Upper lobe of right lung (tissue), 1 donor: ENCODE measurements around the gene RPS19BP1. TPM values are rescaled to one million over a fixed set of nuclear protein-coding genes. Genes with fewer than 3 reads are reported as not detected.

ENCODE experiments used
- ATAC-seq: fragments of 200-7000 bp; cut with Tn5 transposase; one replicate; pipeline ENCODE4 v1.9.1; 2020; ENCODE audit warnings: mild to moderate bottlenecking, moderate library complexity
- DNase-seq: peaks from one replicate; pipeline ENCODE4 v3.0.0-alpha.2; 2020
- H3K27ac ChIP-seq: fragments of 200-600 bp; one replicate; pipeline ENCODE4 v1.8.0; 2022
- H3K27me3 ChIP-seq: fragments of 200-600 bp; one replicate; pipeline ENCODE4 v1.8.0; 2022; ENCODE audit warnings: mild to moderate bottlenecking
- H3K36me3 ChIP-seq: fragments of 200-600 bp; one replicate; pipeline ENCODE4 v1.8.0; 2022
- H3K4me1 ChIP-seq: fragments of 200-600 bp; one replicate; pipeline ENCODE4 v1.8.0; 2022
- H3K4me3 ChIP-seq: fragments of 200-600 bp; one replicate; pipeline ENCODE4 v1.8.0; 2022; ENCODE audit warnings: mild to moderate bottlenecking
- H3K9me3 ChIP-seq: fragments of 200-600 bp; one replicate; pipeline ENCODE4 v1.8.0; 2022
- intact Hi-C: fragments of 100-400 bp; cut with DNase I; formaldehyde crosslinking; loops from one replicate; pipeline ENCODE4 v1.11.0; 2022
- total RNA-seq: library from RNA; stranded (reverse); fragmentation: NEBNext Ultra II Directional; extraction: Animal tissue kit (Norgen Biotek cat#: 25700); gene quantifications from one replicate; pipeline ENCODE4 v1.2.1, GENCODE V29; 2021
- TF ChIP-seq, protein P1 (sequence below): fragments of 200-600 bp; IDR thresholded peaks from one replicate; pipeline ENCODE4 v1.8.0; 2022; ENCODE audit warnings: antibody characterized with exemption
- donor health status: DM: no; HTN: yes; CAD: no; lungs with severe emphysema.

The RPS19BP1 gene
- total RNA-seq, 1 donor from 2014 or later = 72.5 TPM

DNA sequence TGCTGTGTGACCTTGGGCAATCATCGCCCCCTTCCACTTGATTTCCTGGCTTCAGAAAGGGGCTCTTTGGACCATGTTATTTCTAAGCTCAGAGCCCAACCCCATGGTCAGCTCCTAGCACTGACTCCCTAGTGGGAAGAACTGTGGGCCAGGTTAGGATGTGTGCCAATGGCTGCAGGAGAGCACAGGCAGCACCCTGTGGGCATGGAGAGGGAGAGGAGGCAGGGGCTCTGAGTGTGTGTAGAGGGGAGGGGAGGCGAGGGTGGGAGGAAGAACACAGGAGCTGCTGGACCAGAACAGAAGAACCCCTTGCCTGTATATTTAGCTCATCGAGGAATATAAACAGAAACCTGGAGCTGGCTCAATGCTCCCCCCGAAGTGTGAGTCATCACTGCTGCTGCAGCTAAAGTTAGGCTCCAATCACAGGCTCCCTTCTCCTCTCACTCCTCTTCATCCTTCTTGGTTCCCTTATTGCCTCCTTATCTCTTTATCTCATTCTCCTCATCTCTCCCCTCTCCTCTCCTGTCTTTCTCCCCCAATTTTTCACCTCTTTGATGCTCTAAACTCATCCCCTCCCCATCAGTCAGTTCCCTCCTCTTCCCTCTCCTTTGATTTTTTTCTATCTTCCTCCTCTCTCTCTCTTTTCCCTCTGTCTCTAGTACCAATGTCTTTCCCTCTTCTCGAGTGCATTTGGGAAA, 14.5 kb upstream of the RPS19BP1 start:
- intact Hi-C loops = no loop called here
- Histone ChIP-seq H3K27me3 (peaks cover 75% of the 10 kb centered on the region), H3K4me3 (no peak overlapping the region), H3K4me1 (no peaks in the 10 kb centered on the region), H3K36me3 (no peaks in the 10 kb centered on the region), H3K9me3 (no peaks in the 10 kb centered on the region), H3K27ac (no peak overlapping the region)
- no peak for ATAC-seq
- TF ChIP-seq, protein P1, sequence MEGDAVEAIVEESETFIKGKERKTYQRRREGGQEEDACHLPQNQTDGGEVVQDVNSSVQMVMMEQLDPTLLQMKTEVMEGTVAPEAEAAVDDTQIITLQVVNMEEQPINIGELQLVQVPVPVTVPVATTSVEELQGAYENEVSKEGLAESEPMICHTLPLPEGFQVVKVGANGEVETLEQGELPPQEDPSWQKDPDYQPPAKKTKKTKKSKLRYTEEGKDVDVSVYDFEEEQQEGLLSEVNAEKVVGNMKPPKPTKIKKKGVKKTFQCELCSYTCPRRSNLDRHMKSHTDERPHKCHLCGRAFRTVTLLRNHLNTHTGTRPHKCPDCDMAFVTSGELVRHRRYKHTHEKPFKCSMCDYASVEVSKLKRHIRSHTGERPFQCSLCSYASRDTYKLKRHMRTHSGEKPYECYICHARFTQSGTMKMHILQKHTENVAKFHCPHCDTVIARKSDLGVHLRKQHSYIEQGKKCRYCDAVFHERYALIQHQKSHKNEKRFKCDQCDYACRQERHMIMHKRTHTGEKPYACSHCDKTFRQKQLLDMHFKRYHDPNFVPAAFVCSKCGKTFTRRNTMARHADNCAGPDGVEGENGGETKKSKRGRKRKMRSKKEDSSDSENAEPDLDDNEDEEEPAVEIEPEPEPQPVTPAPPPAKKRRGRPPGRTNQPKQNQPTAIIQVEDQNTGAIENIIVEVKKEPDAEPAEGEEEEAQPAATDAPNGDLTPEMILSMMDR = no peak
- DNase-seq = no peak

DNA sequence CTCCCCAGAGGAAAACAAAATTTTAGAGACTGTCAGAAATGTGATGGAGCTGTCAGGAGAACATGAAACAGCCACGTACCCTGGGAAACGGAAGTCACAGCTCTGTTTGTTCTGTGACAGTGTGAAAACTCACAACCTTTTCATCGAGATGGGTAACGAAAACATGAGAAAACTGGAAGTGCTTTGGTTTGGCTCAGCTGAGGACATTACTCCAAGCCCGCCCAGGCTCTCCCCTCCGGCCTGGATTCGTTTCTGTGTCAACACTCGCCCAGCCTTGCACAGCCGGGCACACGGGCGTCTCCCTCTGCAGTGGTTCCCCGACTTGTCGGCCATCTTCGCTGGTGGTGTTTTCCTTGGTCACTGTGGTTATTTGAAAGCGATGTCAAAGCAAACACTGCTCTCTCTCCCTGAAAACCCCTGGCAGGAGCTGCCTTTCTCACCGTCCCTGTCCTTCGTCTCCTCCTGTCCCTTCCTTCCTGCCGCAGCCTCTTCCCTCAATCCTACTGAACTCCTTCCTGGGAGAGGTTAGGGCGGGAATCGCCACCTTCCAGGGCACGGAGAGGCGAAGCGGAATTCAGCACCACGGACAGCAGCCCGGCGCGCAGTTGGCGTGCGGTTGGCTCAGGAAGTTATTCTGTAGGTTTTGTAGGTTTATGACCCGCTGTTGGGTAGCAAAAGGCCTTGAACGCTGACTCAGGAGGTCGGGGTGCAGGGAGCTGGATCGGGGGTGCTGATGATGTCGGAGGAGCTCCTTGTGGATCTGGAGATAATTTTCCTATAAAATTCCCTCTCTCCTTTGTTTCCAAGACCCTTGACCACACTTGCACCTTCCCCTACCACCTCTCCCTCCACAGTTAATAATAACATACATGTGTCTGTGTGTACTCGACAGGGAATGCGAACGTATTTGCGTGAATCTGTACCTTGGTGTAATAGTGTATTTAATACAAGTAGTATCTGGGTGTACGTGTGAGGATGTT, 13.1 kb upstream of the RPS19BP1 start:
- H3K27ac ChIP-seq = no peak overlapping the region
- no peaks in the 10 kb centered on the region for H3K36me3 ChIP-seq
- intact Hi-C loops = no loop called here
- TF ChIP-seq, protein P1 = no peak
- peak; percentile 58 for ATAC-seq
- H3K4me3 ChIP-seq = no peak overlapping the region
- no peaks in the 10 kb centered on the region for H3K9me3 ChIP-seq
- DNase-seq = no peak
- no peaks in the 10 kb centered on the region for H3K4me1 ChIP-seq
- peaks cover 66% of the 10 kb centered on the region for H3K27me3 ChIP-seq

DNA sequence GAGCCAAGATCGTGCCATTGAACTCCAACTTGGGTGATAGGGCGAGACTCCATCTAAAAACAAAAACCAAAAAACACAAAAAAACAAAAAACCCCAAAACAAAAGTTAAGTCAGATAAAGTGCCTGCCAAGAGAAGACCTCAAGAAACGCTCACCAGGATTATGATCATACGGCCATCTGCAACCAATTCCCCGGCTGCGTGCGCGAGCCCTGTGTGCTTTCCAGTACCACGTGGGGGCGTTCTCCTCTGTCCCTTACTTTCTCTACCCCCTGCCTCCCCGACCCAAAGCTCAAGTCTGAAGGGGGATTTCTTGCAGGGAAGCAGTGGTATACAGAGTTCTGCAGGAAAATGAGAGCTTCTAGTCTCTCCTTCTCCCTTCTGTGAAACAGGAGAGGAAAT, 10.5 kb upstream of the RPS19BP1 start:
- TF ChIP-seq, protein P1 = peak; percentile 8
- Histone ChIP-seq H3K27me3 (peaks cover 49% of the 10 kb centered on the region), H3K4me1 (no peaks in the 10 kb centered on the region), H3K36me3 (no peaks in the 10 kb centered on the region), H3K27ac (no peak overlapping the region), H3K9me3 (no peaks in the 10 kb centered on the region), H3K4me3 (no peak overlapping the region)
- ATAC-seq = no peak
- DNase-seq = no peak
- intact Hi-C loops = no loop called here

DNA sequence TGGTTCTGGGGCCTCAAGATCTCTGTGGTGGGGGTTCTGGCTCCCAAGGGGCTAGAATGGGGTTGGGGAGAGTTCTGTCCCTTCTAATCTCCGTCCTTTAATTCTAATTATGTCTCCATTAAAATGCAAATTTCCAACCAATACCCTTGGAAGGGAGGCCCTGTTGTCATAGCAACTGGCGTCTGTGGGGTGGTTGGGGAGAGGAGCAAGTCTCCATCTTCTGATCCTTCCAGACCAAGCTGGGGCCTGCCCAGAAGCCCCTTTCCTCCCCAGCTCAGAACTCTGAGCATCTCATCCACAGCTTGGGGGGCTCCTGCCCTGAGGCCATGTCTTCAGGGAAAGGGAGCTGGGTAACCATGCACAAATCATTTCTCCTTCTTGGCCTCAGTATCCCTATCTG, 5.4 kb upstream of the RPS19BP1 start:
- DNase-seq (no peak), ATAC-seq (no peak)
- intact Hi-C loops = loop anchor here (5.0 kb wide), 1 partner anchor 484 kb away; no protein-coding TSS in a partner anchor
- Histone ChIP-seq H3K27ac (no peak overlapping the region), H3K4me1 (peaks cover 5% of the 10 kb centered on the region), H3K27me3 (peaks cover 3% of the 10 kb centered on the region), H3K4me3 (no peak overlapping the region), H3K9me3 (no peaks in the 10 kb centered on the region), H3K36me3 (no peaks in the 10 kb centered on the region)
- TF ChIP-seq, protein P1 = no peak

DNA sequence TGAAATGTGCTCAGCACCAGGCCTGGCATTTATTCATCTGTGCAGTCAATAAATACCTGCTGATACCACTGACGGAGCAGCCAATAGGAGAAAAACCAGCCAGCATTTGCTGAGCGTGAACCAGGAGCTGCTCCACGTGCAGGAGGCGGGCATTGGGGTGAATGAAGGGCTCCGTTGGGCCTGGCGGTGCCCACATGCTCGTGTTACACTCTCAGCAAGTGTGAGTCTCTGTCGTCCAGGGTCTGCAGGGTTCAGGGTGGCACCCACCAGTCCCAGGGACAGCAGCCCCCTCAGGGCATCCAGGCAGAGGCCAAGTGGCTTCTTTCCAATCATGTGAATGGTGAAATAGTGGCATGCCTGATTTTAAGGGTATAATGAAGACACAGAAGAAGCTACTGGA, 4.2 kb upstream of the RPS19BP1 start:
- intact Hi-C loops = loop anchor here (5.0 kb wide), 1 partner anchor 486 kb away; no protein-coding TSS in a partner anchor
- H3K4me1 ChIP-seq = peaks cover 8% of the 10 kb centered on the region
- no peak overlapping the region for H3K4me3 ChIP-seq
- H3K36me3 ChIP-seq = no peaks in the 10 kb centered on the region
- TF ChIP-seq, protein P1 = no peak
- H3K9me3 ChIP-seq = no peaks in the 10 kb centered on the region
- DNase-seq (no peak), ATAC-seq (no peak)
- no peaks in the 10 kb centered on the region for H3K27me3 ChIP-seq
- no peak overlapping the region for H3K27ac ChIP-seq
